H54 (cell line): ENCODE results near the gene CCS.
"Not testable (repeated sequence)": the region's sequence is repeated elsewhere in the genome, so short reads cannot be mapped to it uniquely, and the experiment has no call there.

Source experiments
- DNase-seq: peaks from one replicate; pipeline ENCODE4 v3.0.0; 2011; ENCODE audit warnings: low spot score, mixed read lengths; ENCODE audit not compliant: insufficient read length
- FAIRE-seq: peaks from 3 replicates; lab custom pipeline; 2011; peaks lifted over from hg19 to GRCh38; lab: Jason Lieb, UNC
- POLR2A ChIP-seq: IDR thresholded peaks from 2 replicates; pipeline ENCODE4 v1.6.1; 2011; ENCODE audit warnings: low read depth, mild to moderate bottlenecking, low read length

The CCS gene

GRCh38 chr11:66637557-66638176 lies 44.7 kb downstream of the CCS start:
- no peak for DNase-seq
- FAIRE-seq: no peak
- TF ChIP-seq POLR2A: no peak

- DNase-seq (peak; percentile 94), FAIRE-seq (no peak)
- peak; percentile 78 for TF ChIP-seq POLR2A
Measured at GRCh38 chr11:66638177-66639065, 45.4 kb downstream of the CCS start, which contains the start of gene RBM4. Gene RBM4, plus strand, starts transcription at chr11:66638703. Its CDS starts 1,009 bp downstream, at chr11:66639712.

GRCh38 chr11:66639066-66639813 lies 46.3 kb downstream of the CCS start:
- DNase-seq (no peak), FAIRE-seq (no peak)
- TF ChIP-seq POLR2A: no peak

GRCh38 chr11:66639814-66640340 lies 46.9 kb downstream of the CCS start:
- not testable (repeated sequence) for DNase-seq, FAIRE-seq

- no peak for TF ChIP-seq POLR2A
- no peak for FAIRE-seq
- no peak for DNase-seq
Measured at GRCh38 chr11:66641834-66642233, 48.8 kb downstream of the CCS start.

- TF ChIP-seq POLR2A: no peak
- FAIRE-seq (no peak), DNase-seq (no peak)
Measured at GRCh38 chr11:66643745-66644437, 50.9 kb downstream of the CCS start.

- no peak for DNase-seq
- FAIRE-seq: no peak
- TF ChIP-seq POLR2A: no peak
Measured at GRCh38 chr11:66646828-66647227, 53.8 kb downstream of the CCS start.

GRCh38 chr11:66649903-66650302 lies 56.9 kb downstream of the CCS start:
- FAIRE-seq (no peak), DNase-seq (no peak)
- no peak for TF ChIP-seq POLR2A

GRCh38 chr11:66651016-66651415 lies 58.0 kb downstream of the CCS start:
- DNase-seq: no peak
- no peak for FAIRE-seq
- TF ChIP-seq POLR2A: no peak

GRCh38 chr11:66652651-66653050 lies 59.7 kb downstream of the CCS start:
- FAIRE-seq: no peak
- no peak for DNase-seq
- TF ChIP-seq POLR2A: no peak

- DNase-seq (no peak), FAIRE-seq (no peak)
- no peak for TF ChIP-seq POLR2A
Measured at GRCh38 chr11:66653123-66653522, 60.1 kb downstream of the CCS start.
